Osteocyte (in vitro differentiated cells): Measurements from ENCODE around the gene CSF1R. TPM values are rescaled to one million over a fixed set of nuclear protein-coding genes. Genes with fewer than 3 reads are reported as not detected.
A peak's percentile ranks its signal among the peaks of the same experiment; 100 is the strongest.

Experiments used
- DNase-seq: peaks from one replicate; pipeline ENCODE4 v3.0.0; 2021; ENCODE audit warnings: mixed read lengths; ENCODE audit not compliant: unreplicated experiment; ENCODE audit errors: extremely low spot score
- H3K27ac Mint-ChIP-seq: one replicate; pipeline ENCODE4 v1.8.0; 2021; ENCODE audit warnings: mild to moderate bottlenecking, mixed read lengths; ENCODE audit not compliant: unreplicated experiment
- H3K27me3 Mint-ChIP-seq: one replicate; pipeline ENCODE4 v1.8.0; 2021; ENCODE audit warnings: mixed read lengths; ENCODE audit not compliant: unreplicated experiment
- H3K36me3 Mint-ChIP-seq: one replicate; pipeline ENCODE4 v1.8.0; 2021; ENCODE audit warnings: mixed read lengths; ENCODE audit not compliant: unreplicated experiment
- H3K4me1 Mint-ChIP-seq: one replicate; pipeline ENCODE4 v1.8.0; 2021; ENCODE audit warnings: mixed read lengths; ENCODE audit not compliant: unreplicated experiment
- H3K4me3 Mint-ChIP-seq: one replicate; pipeline ENCODE4 v1.8.0; 2021; ENCODE audit warnings: mild to moderate bottlenecking, moderate library complexity, mixed read lengths; ENCODE audit not compliant: unreplicated experiment
- H3K9me3 Mint-ChIP-seq: one replicate; pipeline ENCODE4 v1.8.0; 2021; ENCODE audit warnings: mixed read lengths; ENCODE audit not compliant: unreplicated experiment
- total RNA-seq: library from RNA; stranded (reverse); gene quantifications from 2 replicates; pipeline ENCODE4 v1.2.1, GENCODE V29; 2021
- TF ChIP-seq, protein P1 (sequence below): fragments of 200-600 bp; sonication (generic); IDR thresholded peaks from 2 replicates; pipeline ENCODE4 v1.5.0; 2021; ENCODE audit warnings: antibody characterized with exemption, mild to moderate bottlenecking, moderate library complexity

The CSF1R gene
- total RNA-seq, 1 donor from 2014 or later, result 1.2 TPM

DNA sequence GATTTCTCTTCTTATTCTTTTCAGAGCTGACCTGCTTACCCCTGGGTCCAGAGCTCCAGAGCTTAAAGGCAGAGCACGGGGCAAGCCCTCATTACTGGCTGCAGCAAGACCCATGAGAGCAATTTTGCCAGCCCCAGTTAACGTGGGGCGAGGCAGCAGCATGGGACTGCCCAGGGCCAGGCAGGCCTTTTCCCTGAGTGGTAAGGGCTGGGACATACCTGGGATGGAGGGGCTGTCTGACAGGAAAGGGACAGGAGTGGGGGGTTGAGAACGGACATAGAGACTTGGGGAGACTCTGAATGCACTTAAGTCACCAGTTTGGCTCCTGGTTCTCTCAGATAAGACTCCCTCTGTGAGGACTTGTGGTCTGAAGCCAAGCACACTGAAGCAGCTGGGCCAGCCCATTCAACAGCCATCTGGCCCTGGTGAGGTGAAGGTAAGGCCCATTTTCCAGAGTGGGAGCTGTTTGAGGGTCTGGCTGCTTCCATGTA lies 59.6 kb downstream of the CSF1R start:
- Mint-ChIP-seq H3K9me3 (no peaks in the 10 kb centered on the region), H3K4me1 (peaks cover 12% of the 10 kb centered on the region), H3K27ac (no peak overlapping the region), H3K27me3 (no peaks in the 10 kb centered on the region), H3K4me3 (no peak overlapping the region), H3K36me3 (peaks cover 51% of the 10 kb centered on the region)
- TF ChIP-seq, protein P1, sequence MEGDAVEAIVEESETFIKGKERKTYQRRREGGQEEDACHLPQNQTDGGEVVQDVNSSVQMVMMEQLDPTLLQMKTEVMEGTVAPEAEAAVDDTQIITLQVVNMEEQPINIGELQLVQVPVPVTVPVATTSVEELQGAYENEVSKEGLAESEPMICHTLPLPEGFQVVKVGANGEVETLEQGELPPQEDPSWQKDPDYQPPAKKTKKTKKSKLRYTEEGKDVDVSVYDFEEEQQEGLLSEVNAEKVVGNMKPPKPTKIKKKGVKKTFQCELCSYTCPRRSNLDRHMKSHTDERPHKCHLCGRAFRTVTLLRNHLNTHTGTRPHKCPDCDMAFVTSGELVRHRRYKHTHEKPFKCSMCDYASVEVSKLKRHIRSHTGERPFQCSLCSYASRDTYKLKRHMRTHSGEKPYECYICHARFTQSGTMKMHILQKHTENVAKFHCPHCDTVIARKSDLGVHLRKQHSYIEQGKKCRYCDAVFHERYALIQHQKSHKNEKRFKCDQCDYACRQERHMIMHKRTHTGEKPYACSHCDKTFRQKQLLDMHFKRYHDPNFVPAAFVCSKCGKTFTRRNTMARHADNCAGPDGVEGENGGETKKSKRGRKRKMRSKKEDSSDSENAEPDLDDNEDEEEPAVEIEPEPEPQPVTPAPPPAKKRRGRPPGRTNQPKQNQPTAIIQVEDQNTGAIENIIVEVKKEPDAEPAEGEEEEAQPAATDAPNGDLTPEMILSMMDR, result no peak
- DNase-seq, result no peak

DNA sequence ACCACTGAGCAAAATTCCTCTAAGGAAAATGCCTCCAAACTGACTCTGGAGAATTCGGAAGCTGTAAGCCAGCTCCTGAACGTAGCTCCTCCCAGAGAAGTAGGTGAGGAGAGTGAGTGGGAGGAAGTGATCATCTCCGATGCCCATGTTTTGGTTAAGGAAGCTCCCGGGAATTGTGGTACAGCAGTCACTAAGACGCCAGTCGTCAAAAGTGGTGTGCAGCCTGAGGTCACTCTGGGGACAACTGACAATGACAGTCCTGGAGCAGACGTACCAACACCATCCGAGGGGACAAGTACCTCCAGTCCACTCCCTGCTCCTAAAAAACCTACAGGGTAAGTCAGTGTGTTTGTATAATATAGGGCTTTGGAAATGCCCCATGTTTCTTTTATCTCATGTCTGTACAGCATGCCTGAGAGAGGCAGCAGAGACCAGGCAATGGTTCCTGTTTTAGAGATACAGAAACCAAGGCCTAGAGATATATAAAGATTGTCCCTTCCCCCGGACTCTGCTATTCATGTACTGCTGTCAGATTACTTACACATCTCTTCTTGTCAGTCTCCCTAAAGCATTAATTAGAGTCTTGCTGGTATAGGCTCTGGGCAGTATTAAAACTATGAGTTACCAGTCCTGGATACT lies 61.9 kb downstream of the CSF1R start:
- H3K4me1 Mint-ChIP-seq, result peaks cover 30% of the 10 kb centered on the region
- no peak overlapping the region for H3K27ac Mint-ChIP-seq
- TF ChIP-seq, protein P1, result peak; percentile 21
- no peaks in the 10 kb centered on the region for H3K27me3 Mint-ChIP-seq
- no peak overlapping the region for H3K4me3 Mint-ChIP-seq
- peaks cover 54% of the 10 kb centered on the region for H3K36me3 Mint-ChIP-seq
- H3K9me3 Mint-ChIP-seq, result no peaks in the 10 kb centered on the region
- no peak for DNase-seq

DNA sequence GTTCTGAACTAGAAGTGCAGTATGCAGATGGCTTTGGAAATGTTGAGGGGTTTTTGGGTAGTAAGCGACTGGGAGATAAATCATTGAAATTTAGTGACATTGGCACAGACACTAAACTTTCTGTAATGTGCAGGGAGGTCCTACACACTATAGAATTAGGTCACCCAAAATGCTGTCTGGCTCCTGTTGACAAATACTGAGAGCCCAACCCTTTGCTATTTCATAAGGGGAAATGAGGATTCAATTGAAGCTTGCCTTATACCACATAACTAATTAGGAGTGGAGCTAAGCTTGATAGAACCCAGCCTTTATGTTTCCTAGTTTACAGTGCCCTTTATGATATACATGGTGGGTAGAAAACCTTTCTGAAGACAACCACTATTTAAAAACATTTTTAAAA lies 63.2 kb downstream of the CSF1R start:
- no peak overlapping the region for H3K27ac Mint-ChIP-seq
- TF ChIP-seq, protein P1, result no peak
- no peak overlapping the region for H3K4me3 Mint-ChIP-seq
- no peak for DNase-seq
- H3K4me1 Mint-ChIP-seq, result peaks cover 32% of the 10 kb centered on the region
- H3K27me3 Mint-ChIP-seq, result no peaks in the 10 kb centered on the region
- peaks cover 58% of the 10 kb centered on the region for H3K36me3 Mint-ChIP-seq
- no peaks in the 10 kb centered on the region for H3K9me3 Mint-ChIP-seq

DNA sequence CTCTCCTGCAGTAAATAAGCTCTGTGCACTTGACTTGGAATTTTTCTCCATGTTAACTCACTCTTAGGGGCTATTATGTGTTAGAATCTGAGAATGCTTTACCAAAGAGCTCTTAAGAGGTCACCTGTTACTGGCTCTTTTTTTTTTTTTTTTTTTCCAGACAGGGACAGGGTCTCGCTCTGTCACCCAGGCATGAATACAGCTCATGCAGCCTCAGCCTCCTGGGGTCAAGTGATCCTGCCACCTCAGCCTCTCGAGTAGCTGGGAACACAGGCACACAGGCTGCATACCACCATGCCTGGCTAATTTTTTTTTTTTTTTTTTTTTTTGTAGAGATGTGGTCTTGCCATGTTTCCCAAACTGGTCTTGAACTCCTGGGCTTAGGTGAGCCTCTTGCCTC lies 63.7 kb downstream of the CSF1R start:
- peaks cover 32% of the 10 kb centered on the region for H3K4me1 Mint-ChIP-seq
- H3K36me3 Mint-ChIP-seq, result peaks cover 55% of the 10 kb centered on the region

DNA sequence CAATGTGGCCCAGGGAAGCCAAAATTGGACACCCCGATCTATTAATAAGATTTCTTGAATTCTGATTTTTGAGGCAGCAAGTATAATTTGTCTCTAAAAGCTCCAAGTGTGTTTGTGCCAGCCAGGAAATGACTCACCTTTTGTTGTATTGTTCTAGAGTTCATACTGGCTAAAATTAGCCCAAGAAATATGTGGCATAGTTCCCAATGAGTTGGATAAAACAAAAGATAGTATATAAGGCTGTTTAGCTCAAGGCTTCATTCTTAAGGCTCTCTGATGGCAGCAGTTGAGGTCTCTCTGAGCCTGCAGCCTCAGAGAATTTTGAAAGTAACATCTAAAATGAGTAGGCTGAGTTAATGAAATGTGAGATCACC lies 64.2 kb downstream of the CSF1R start:
- peak overlapping the region; percentile 84 for H3K27ac Mint-ChIP-seq
- H3K9me3 Mint-ChIP-seq, result no peaks in the 10 kb centered on the region
- DNase-seq, result no peak
- no peaks in the 10 kb centered on the region for H3K27me3 Mint-ChIP-seq
- H3K36me3 Mint-ChIP-seq, result peaks cover 60% of the 10 kb centered on the region
- TF ChIP-seq, protein P1, result no peak
- peak overlapping the region; percentile 32 for H3K4me3 Mint-ChIP-seq
- H3K4me1 Mint-ChIP-seq, result peaks cover 32% of the 10 kb centered on the region

More for the DNA sequence above, 63.7 kb downstream of the CSF1R start:
- no peaks in the 10 kb centered on the region for H3K9me3 Mint-ChIP-seq
- TF ChIP-seq, protein P1, result no peak
- H3K27me3 Mint-ChIP-seq, result no peaks in the 10 kb centered on the region
- H3K27ac Mint-ChIP-seq, result peak overlapping the region; percentile 84
- DNase-seq, result no peak
- no peak overlapping the region for H3K4me3 Mint-ChIP-seq
